Right forelimb (tissue), 1 donor: ENCODE data around the gene MMP10.
"Not testable (repeated sequence)": the region's sequence is repeated elsewhere in the genome, so short reads cannot be mapped to it uniquely, and the experiment has no call there.

Experiments
- DNase-seq: peaks from one replicate; pipeline ENCODE4 v3.0.0-alpha.2; 2018

The MMP10 gene

DNA sequence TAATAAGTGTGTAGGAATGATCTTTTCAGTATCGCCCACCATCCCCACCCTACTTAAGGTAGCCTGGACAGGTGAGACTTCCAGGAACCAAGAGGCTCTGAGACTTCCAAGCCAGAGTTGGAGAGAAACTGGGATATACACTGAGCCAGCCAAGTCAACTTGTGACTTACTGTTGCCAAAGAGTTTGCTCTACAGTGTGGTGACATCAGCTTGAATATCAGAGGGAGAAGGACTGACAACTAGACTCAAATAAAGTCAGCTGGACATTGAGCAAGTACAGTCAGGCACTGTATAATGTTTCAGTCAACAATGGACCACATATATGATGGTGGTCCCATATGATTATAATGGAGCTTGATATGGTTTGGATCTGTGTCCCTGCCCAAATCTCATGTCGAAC is 1.2 kb upstream of the MMP10 start:
- no peak for DNase-seq

- no peak for DNase-seq
Observed at GRCh38 chr11:102776454-102776853, 4.0 kb downstream of the MMP10 start.

- no peak for DNase-seq
Observed at GRCh38 chr11:102773386-102773785, 7.0 kb downstream of the MMP10 start.

GRCh38 chr11:102771351-102771750 is 9.1 kb downstream of the MMP10 start:
- no peak for DNase-seq

GRCh38 chr11:102770191-102770590 is 10.2 kb downstream of the MMP10 start:
- no peak for DNase-seq

DNA sequence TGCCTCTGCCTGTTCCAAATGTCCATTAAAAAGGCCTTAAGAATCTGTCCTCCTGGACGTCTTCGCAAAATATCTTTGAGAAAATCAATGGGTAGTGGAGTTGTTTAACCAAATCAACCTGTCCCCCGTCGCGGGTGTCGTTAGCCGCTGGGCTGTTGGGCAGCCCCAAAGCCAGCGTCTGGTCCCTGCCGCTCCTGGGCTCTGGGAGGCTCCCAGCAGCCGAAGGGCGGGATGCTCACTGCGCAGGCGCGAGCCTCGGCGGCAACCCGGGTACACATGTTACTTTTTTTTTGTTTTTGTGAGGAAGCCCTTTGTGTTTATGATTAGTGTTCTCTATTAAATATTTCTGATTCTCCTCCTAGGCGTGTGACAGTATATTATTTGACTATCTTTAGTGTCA is 12.6 kb downstream of the MMP10 start:
- DNase-seq = no peak

GRCh38 chr11:102763440-102763839 is 17.0 kb downstream of the MMP10 start:
- no peak for DNase-seq

GRCh38 chr11:102762361-102762767 is 18.1 kb downstream of the MMP10 start:
- DNase-seq = no peak

- no peak for DNase-seq
Observed at GRCh38 chr11:102761646-102762238, 18.7 kb downstream of the MMP10 start.

DNA sequence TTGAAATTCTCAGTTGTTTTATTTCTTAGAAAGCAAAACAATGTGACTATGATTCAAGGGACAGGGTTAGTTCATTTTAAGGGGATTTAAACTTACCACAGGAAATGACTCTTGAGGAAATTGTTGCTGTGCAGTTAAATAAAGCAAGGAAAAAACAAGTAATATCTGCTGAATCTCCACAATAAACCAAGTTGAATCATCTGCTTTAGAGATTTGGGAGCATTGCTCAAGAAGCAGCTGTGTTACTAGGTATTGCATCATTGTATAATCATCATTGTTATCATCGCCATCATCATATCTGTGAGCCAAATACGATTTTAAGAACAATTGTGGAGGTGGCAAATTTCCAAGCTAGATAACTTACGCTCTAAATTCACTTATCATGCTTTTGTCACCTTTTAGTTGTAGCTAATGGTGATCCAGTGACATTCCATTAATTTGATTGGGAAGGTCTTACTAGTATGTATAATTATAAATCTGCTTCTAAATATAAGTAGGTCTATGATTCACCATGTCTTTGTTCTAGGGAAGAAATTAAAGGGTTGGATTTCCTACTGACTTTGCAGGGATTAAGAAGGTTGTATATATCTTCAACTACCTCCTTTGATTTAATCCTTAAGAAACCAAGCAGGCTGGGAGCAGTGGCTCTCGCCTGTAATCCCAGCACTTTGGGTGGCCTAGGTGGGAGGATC is 19.9 kb downstream of the MMP10 start:
- DNase-seq = no peak

DNA sequence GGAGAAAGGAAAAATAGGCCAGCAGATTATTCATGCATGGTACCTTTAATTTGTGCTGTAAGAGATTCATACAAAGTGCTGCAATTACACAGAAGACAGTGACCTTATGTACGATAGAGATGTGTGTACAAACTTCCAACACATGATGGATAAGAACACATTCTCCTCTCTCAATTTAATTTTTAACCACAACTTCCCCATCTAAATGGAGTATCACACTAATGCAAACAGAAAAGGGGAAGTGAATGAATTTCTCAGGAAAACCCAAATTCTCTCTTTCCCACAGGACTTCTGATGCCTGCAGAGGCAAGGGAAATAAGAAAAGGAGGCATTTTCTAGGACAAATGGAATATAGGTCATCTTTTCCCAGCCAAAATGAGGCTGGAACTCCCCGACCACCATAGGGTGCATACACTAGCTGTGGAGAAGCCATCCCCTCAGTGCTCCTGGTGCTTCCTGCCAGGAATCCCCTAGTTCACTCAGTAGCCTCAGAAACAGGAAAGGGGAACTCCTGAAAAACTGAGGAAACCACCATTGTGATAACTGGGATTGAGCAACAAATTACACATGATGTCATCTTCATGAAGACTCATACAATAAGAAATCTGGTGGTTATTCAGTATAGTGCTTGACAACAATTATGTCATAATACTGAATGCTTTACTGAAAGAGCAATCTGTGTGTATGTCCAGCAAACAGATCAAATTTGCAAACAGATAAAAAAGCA is 22.4 kb downstream of the MMP10 start:
- no peak for DNase-seq

DNA sequence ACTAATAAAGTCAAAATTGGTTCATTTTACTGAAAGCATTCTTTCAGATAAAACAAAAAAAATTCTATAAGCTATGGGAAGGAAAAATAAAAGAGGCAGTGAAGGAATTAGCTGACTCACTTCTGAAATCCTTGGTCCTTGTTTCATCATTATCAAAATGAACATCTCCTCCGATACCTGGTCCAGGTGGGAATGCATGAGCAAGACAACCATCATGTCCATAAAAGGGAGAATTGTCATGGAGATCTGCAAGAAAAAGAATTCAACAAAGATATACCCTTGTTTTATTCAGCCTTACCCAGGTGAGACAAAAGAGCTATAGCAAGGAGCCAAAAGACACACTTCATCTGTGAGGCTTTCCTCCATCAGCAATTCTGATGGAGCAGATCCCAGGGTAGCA is 27.2 kb downstream of the MMP10 start:
- DNase-seq = no peak

GRCh38 chr11:102751673-102752072 is 28.8 kb downstream of the MMP10 start:
- no peak for DNase-seq

DNA sequence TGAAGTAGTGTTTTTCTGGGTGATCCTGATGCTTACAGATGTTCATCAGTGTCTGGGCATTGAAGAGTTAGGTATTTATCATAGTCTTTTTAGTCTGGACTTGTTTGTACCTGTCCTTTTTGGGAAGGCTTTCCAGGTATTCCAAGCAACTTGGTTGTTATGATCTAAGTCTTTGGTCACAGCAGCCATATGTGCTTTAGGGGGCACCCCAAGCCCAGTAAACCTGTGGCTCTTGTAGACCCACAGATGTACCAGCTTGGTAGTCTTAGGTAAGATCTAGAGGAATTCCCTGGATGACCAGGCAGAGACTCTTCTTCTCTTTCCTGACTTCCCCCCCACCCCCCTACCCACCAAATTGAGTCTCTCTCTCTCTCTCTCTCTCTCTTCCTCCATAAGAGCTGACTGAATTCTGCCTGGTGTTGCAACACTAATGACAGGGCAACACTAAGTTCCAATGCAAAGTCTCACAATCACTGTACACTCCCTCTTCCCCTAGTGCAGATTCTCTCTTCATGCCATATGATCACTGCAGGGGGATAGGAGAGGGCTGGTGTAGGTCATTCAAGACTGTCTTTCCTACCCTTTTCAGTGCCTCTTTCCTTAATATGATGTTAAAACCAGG is 31.2 kb downstream of the MMP10 start:
- no peak for DNase-seq

DNA sequence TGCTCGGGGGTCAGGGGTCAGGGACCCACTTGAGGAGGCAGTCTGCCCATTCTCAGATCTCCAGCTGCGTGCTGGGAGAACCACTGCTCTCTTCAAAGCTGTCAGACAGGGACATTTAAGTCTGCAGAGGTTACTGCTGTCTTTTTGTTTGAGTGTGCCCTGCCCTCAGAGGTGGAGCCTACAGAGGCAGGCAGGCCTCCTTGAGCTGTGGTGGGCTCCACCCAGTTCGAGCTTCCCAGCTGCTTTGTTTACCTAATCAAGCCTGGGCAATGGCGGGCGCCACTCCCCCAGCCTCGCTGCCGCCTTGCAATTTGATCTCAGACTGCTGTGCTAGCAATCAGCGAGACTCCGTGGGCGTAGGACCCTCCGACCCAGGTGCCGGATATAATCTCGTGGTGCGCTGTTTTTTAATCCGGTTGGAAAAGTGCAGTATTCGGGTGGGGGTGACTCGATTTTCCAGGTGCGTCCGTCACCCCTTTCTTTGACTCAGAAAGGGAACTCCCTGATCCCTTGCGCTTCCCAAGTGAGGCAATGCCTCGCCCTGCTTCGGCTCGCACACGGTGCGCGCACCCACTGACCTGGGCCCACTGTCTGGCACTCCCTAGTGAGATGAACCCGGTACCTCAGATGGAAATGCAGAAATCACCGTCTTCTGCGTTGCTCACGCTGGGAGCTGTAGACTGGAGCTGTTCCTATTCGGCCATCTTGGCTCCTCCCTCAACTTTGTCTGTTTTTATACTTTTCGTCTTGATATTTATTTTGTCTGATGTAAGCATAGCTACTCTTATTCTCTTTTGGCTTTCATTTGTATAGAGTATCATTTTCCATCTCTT is 33.5 kb downstream of the MMP10 start:
- not testable (repeated sequence) for DNase-seq

- DNase-seq = no peak
Observed at GRCh38 chr11:102734650-102735049, 45.8 kb downstream of the MMP10 start.

DNA sequence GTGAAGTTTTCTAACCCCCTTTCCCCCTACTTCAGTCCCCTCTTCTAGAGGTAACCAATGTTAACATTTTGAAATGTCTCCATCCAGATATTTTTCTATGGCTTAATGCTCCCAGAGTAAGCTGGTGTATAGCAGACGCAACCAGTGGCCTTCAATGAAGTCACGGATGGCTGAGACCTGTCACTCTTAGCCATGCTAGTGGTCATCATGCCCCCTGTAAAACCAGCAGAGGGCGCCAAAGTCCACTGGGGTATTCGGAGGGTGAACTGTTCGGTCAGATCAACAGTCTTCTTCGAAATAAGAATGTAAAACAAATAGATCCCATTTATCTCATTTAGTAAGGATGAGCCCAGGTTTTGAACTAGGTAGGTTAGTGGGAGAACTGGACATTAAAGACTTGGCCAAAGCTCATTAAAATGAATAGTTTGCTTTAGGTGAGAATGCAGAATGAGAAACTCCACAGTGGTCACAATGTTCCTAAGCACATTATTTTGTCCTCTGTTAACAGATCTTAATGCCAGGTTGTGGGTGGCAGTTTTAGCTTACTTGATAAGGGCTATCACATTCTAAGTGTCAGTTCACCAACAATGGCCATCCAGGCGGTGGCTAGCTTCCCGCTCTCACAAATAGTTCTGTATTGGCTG is 47.1 kb downstream of the MMP10 start:
- no peak for DNase-seq

DNA sequence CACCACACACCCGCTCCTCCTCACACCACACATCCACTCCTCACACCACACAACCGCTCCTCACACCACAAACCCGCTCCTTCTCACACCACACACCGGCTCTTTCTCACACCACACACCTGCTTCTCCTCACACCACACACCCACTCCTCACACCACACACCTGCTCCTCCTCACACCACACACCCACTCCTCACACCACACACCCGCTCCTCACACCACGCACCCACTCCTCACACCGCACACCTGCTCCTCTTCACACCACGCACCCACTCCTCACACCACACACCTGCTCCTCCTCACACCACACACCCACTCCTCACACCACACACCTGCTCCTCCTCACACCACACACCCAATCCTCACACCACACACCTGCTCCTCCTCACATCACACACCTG is 49.5 kb downstream of the MMP10 start:
- DNase-seq = not testable (repeated sequence)

GRCh38 chr11:102729849-102730815 is 50.3 kb downstream of the MMP10 start:
- DNase-seq = no peak

DNA sequence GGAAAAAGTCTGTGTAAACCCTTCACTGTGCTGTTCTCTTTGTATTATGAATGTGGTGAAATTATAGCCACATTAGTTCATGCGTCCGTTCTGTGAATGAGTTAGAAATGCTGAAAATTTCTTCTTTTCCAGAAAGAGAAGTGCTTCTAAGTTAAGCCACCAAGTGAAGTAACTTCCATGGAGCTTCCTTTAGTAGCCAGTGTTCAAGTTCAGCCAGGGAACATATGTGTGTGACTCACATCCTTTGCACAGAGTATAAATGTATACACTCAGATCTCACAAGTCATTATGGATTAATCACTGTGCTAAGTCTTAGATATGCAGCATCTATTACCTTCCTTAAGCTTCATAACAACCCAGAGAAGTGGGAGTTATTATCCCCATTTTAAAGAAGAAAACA is 52.5 kb downstream of the MMP10 start:
- no peak for DNase-seq

- DNase-seq = no peak
Observed at GRCh38 chr11:102724904-102725500, 55.4 kb downstream of the MMP10 start, which contains the start of gene MMP8. Gene MMP8 (minus strand): TSS chr11:102724954. CDS start chr11:102724855, 99 bp downstream.
